Keratinocyte (primary cell): ENCODE results near the gene TDRD10. TPM values are rescaled to one million over a fixed set of nuclear protein-coding genes. Genes with fewer than 3 reads are reported as not detected.
A peak's percentile ranks its signal among the peaks of the same experiment; 100 is the strongest.

ENCODE experiments used
- DNase-seq: peaks from one replicate; pipeline ENCODE4 v3.0.0-alpha.2; 2011; ENCODE audit warnings: low read depth, missing footprints, low spot score
- FAIRE-seq: peaks from 2 replicates; lab custom pipeline; 2011; peaks lifted over from hg19 to GRCh38; lab: Jason Lieb, UNC
- H2AFZ ChIP-seq: 2 replicates; pipeline ENCODE4 v1.6.0; 2012; ENCODE audit warnings: low read length, control low read depth, inconsistent platforms; ENCODE audit not compliant: control insufficient read depth
- H3K27ac ChIP-seq: 2 replicates; pipeline ENCODE4 v1.5.1; 2011; ENCODE audit warnings: low read length; ENCODE audit not compliant: control insufficient read depth, insufficient read depth
- H3K27me3 ChIP-seq: 3 replicates; pipeline ENCODE4 v1.6.0; 2011; ENCODE audit warnings: low read length; ENCODE audit not compliant: control insufficient read depth, insufficient read depth; ENCODE audit errors: extremely low read depth
- H3K36me3 ChIP-seq, 2 experiments: 2 replicates in 1 of 2; 3 replicates in 1 of 2; pipeline ENCODE4 v1.5.1; 2011; ENCODE audit warnings: low read length in 2 of 2, mild to moderate bottlenecking in 1 of 2; ENCODE audit not compliant: control insufficient read depth in 2 of 2, insufficient read depth in 2 of 2; ENCODE audit errors: extremely low read depth in 1 of 2
- H3K4me1 ChIP-seq: 3 replicates; pipeline ENCODE4 v1.5.1; 2011; ENCODE audit warnings: low read length; ENCODE audit not compliant: control insufficient read depth, insufficient read depth; ENCODE audit errors: extremely low read depth
- H3K4me2 ChIP-seq: 3 replicates; pipeline ENCODE4 v1.6.0; 2011; ENCODE audit warnings: low read depth, low read length; ENCODE audit not compliant: control insufficient read depth, insufficient read depth; ENCODE audit errors: extremely low read depth
- H3K4me3 ChIP-seq, 3 experiments: fragments of 200-600 bp in 1 of 3; sonication (generic) in 1 of 3; 2 replicates in 2 of 3; 3 replicates in 1 of 3; pipeline ENCODE4 v1.5.1; 2011 to 2016; ENCODE audit warnings: low read length in 3 of 3, mild to moderate bottlenecking in 3 of 3, control low read depth in 2 of 3, inconsistent platforms in 1 of 3, low read depth in 1 of 3, mixed read lengths in 1 of 3, mixed run types in 1 of 3, moderate library complexity in 1 of 3; ENCODE audit not compliant: control insufficient read depth in 2 of 3, insufficient read depth in 2 of 3; ENCODE audit errors: extremely low read depth in 1 of 3
- H3K79me2 ChIP-seq: 2 replicates; pipeline ENCODE4 v1.6.0; 2012; ENCODE audit warnings: low read length; ENCODE audit not compliant: control insufficient read depth, insufficient read depth
- H3K9ac ChIP-seq: 3 replicates; pipeline ENCODE4 v1.6.0; 2011; ENCODE audit warnings: low read length; ENCODE audit not compliant: control insufficient read depth, insufficient read depth; ENCODE audit errors: extremely low read depth
- H3K9me1 ChIP-seq: 3 replicates; pipeline ENCODE4 v1.6.0; 2011; ENCODE audit warnings: low read length; ENCODE audit not compliant: control insufficient read depth, insufficient read depth; ENCODE audit errors: extremely low read depth
- H3K9me3 ChIP-seq: 2 replicates; pipeline ENCODE4 v1.5.1; 2012; ENCODE audit warnings: low read depth, low read length; ENCODE audit not compliant: control insufficient read depth
- H4K20me1 ChIP-seq: 3 replicates; pipeline ENCODE4 v1.6.0; 2011; ENCODE audit warnings: low read length; ENCODE audit not compliant: control insufficient read depth, insufficient read depth; ENCODE audit errors: extremely low read depth
- EZH2 ChIP-seq: IDR thresholded peaks from one replicate; pipeline ENCODE4 v1.6.1; 2012; ENCODE audit warnings: inconsistent platforms, mild to moderate bottlenecking, low read length, moderate library complexity
- dilution Hi-C: fragments of 300-500 bp; cut with MboI; formaldehyde crosslinking; loops from one replicate; pipeline ENCODE4 v1.7.0; 2020; ENCODE audit warnings: low sequenced_read_pairs; ENCODE audit not compliant: extremely low pct_ligation_motif_present
- polyA plus RNA-seq, 5 experiments: library from polyadenylated mRNA; depleted of rRNA in 3 of 5; stranded (reverse) in 3 of 5; stranded (forward) in 1 of 5; unstranded in 1 of 5; fragments of >200 nt; gene quantifications; 1 replicate in 1 of 5; 2 replicates in 3 of 5; 3 replicates in 1 of 5; pipeline versions ENCODE4 v1.2.1 to v1.2.3, GENCODE V29; 2011 to 2012; ENCODE audit warnings: missing spikeins in 2 of 5, low read depth in 1 of 5, low replicate concordance in 1 of 5
- TF ChIP-seq, protein P1 (sequence below), 3 experiments: IDR thresholded peaks in 1 of 3; conservative IDR thresholded peaks in 1 of 3; optimal IDR thresholded peaks in 1 of 3; 2 replicates in 2 of 3; 3 replicates in 1 of 3; pipeline versions ENCODE3 to v1.5.1; 2011; ENCODE audit warnings: low read length in 3 of 3, mild to moderate bottlenecking in 3 of 3, moderate library complexity in 2 of 3, control low read depth in 1 of 3, inconsistent platforms in 1 of 3; ENCODE audit not compliant: insufficient read depth in 2 of 3; ENCODE audit errors: extremely low read depth in 1 of 3

The TDRD10 gene
- polyA plus RNA-seq, 1 donor (not counting 4 experiments of a cell fraction or from before 2014, with no cell fraction given) = not detected

DNA sequence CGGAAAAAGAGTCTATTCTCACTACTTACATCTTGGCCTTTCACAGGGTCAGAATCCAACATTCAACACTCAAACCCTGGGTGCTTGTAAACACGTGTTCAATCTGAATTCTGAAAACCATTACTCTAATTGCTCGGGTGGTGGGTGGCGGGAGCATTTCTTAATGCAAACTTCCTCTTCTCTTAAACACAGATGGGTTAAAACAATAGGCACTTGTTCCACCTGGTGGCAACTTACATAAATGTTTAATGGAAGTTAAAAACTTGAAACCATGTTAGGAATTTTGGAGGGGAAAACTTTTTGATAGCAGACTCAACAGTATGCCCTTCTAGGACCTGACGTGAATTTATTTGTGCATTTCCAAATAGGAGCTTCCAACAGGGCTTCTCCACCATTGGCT lies 23.4 kb upstream of the TDRD10 start:
- no peak for DNase-seq

DNA sequence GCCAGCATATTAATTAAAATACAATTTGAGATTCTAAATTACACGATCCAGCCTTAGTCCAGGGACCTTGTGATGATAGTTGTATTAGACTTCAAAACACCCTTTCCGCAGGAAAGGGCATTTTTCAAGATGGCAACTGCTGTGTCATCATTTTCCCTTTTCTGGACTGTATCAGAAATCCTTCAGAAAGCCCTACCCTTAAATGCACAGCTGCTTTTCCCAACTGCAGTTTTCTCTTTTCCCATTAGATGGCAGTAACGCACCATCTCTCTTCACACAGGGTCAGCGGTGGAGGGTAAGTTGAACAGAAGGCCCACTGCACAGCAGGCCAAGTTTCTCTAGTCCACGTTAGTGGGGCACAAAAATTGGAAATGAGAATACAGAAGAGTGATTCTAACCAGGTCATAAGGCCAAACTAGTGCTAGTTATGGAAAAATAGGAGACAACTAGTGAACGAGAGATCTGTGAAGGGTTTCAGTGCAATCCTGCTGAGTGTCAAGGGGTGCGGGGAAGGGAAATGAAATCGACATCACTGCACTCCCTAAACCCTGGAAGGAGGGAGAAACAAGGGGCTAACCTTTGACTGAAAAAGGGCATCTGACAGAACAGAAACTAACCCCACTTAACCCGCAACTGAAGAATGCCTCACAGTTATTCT lies 22.1 kb upstream of the TDRD10 start:
- Histone ChIP-seq H3K36me3 (no peaks in the 10 kb centered on the region), H3K4me1 (peaks cover 16% of the 10 kb centered on the region), H3K9ac (no peak overlapping the region), H3K27ac (no peak overlapping the region), H2AFZ (peak overlapping the region; percentile 42), H3K79me2 (no peaks in the 10 kb centered on the region), H4K20me1 (peaks cover 3% of the 10 kb centered on the region), H3K27me3 (no peaks in the 10 kb centered on the region), H3K9me3 (no peaks in the 10 kb centered on the region), H3K4me3 (no peak overlapping the region), H3K4me2 (no peak overlapping the region), H3K9me1 (no peaks in the 10 kb centered on the region)
- FAIRE-seq (no peak), DNase-seq (no peak)
- dilution Hi-C loops = no loop called here
- TF ChIP-seq EZH2 = no peak
- TF ChIP-seq, protein P1, sequence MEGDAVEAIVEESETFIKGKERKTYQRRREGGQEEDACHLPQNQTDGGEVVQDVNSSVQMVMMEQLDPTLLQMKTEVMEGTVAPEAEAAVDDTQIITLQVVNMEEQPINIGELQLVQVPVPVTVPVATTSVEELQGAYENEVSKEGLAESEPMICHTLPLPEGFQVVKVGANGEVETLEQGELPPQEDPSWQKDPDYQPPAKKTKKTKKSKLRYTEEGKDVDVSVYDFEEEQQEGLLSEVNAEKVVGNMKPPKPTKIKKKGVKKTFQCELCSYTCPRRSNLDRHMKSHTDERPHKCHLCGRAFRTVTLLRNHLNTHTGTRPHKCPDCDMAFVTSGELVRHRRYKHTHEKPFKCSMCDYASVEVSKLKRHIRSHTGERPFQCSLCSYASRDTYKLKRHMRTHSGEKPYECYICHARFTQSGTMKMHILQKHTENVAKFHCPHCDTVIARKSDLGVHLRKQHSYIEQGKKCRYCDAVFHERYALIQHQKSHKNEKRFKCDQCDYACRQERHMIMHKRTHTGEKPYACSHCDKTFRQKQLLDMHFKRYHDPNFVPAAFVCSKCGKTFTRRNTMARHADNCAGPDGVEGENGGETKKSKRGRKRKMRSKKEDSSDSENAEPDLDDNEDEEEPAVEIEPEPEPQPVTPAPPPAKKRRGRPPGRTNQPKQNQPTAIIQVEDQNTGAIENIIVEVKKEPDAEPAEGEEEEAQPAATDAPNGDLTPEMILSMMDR (optimal IDR thresholded peaks at IDR 0.05 in 1 of 3, IDR thresholded peaks at IDR 0.05 in 1 of 3, conservative IDR thresholded peaks at IDR 0.05 in 1 of 3; ENCODE audit: extremely low read depth in 1 of 3, insufficient read depth in 2 of 3, low read length in 3 of 3) = peak; percentile 79 to 91 (median 82)

More for the DNA sequence above, 23.4 kb upstream of the TDRD10 start:
- Histone ChIP-seq H4K20me1 (no peaks in the 10 kb centered on the region), H3K9ac (no peak overlapping the region), H3K4me2 (no peak overlapping the region), H3K36me3 (no peaks in the 10 kb centered on the region), H3K4me3 (no peak overlapping the region), H3K27ac (no peak overlapping the region), H2AFZ (no peak overlapping the region), H3K4me1 (peaks cover 16% of the 10 kb centered on the region), H3K79me2 (no peaks in the 10 kb centered on the region), H3K27me3 (no peaks in the 10 kb centered on the region), H3K9me3 (no peaks in the 10 kb centered on the region), H3K9me1 (no peaks in the 10 kb centered on the region)
- no peak for TF ChIP-seq EZH2
- TF ChIP-seq, protein P1 (optimal IDR thresholded peaks at IDR 0.05 in 1 of 3, IDR thresholded peaks at IDR 0.05 in 1 of 3, conservative IDR thresholded peaks at IDR 0.05 in 1 of 3; ENCODE audit: extremely low read depth in 1 of 3, insufficient read depth in 2 of 3, low read length in 3 of 3) = peak in 1 of 3 experiments; percentile 18
- dilution Hi-C loops = no loop called here
- FAIRE-seq = no peak
